ENCODE data around the gene EEF1G. TPM values are rescaled to one million over a fixed set of nuclear protein-coding genes. Genes with fewer than 3 reads are reported as not detected.
A peak's percentile ranks its signal among the peaks of the same experiment; 100 is the strongest.

EEF1G gene
- total RNA-seq, 1 experiment from 2014 or later = 2,004 TPM

DNA sequence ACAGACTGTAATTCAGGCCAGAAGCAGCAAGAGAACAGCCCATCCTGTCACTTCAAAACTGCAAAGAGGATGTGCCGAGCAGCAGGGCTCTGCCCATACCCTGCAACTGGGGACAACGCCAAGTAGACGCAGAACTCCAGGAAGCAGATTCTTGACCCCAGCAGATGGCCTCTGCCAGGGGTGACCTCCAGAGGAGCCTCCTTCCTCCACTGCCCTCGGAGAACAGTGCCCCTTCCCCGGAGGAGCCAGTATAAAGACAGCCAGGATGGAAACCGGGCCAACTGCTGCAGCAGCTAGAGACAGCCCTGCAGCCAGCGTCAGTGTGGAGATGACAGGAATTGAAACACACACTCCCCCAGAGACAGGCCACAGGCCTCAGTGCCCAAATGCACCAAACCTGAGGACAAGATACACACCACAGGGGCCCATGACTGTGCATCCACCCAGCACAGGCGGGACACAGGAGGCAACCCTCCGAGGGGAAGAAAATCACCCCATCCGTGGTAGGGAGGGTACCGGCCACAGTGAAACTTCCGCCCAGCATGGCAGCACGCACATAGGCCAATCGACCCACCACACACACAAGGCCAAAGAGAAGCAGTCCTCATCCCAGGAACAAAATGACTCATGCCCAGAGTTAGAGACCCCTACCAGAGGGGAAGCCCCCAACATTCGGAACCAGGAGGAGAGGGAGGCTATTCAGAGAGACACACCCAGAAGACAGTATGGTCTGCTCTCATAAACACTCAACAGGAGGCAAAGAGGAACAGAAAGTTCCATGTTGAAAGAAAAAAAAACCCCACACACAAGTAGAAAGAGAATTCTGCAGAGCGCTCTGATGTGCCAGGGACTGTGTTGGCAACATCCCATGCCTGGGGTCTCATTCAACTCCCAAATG is 32.6 kb downstream of the EEF1G start:
- peaks cover 49% of the 10 kb centered on the region for H3K4me1 ChIP-seq
- intact Hi-C loops (cut with micrococcal nuclease; ENCODE audit: unreplicated experiment) = no loop called here
- no TSS peak for BruUV-seq (replicated peaks)

DNA sequence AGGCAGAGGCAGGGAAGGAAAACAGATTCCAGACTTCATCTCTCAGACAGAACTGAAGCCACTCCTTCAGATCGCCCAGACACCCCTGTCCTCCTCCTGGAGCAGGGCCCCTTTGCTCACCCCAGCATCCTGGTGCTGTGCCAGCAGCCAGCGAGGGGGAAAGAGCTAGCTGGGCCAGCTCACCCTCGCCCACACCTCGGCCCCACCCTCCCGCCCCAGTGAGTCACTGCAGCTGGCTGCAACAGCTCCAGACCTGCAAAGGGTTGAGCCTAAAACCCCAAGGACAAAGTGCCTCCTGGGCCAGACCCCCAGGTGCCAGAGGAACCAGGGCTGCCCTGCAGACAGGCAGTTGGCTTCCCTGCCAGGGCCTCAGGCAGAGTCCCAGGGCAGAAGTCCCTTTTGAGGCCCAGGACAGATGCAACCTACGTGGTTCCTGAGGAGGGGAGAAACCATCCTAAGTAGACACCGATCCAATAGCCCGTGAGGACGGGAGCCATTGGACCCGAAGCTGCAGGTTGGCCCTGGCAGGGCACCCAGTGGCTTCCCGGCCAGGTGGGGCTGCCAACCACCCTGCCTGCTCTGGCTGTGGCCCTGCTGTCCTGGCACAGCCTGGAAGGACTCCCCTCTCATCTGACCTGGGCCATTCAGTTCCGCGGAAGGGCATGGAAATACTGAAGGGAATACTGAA is 34.3 kb downstream of the EEF1G start:
- Histone ChIP-seq H3K4me1 (peaks cover 46% of the 10 kb centered on the region), H3K9me3 (no peaks in the 10 kb centered on the region), H3K36me3 (ENCODE audit: control insufficient read depth, insufficient read depth, low read length) (peaks cover 9% of the 10 kb centered on the region), H3K27me3 (replicated peaks; ENCODE audit: control insufficient read depth, insufficient read depth, low read length) (no peaks in the 10 kb centered on the region), H3K4me3 (ENCODE audit: low read depth, low read length) (no peak overlapping the region)
- TF ChIP-seq, protein P1, sequence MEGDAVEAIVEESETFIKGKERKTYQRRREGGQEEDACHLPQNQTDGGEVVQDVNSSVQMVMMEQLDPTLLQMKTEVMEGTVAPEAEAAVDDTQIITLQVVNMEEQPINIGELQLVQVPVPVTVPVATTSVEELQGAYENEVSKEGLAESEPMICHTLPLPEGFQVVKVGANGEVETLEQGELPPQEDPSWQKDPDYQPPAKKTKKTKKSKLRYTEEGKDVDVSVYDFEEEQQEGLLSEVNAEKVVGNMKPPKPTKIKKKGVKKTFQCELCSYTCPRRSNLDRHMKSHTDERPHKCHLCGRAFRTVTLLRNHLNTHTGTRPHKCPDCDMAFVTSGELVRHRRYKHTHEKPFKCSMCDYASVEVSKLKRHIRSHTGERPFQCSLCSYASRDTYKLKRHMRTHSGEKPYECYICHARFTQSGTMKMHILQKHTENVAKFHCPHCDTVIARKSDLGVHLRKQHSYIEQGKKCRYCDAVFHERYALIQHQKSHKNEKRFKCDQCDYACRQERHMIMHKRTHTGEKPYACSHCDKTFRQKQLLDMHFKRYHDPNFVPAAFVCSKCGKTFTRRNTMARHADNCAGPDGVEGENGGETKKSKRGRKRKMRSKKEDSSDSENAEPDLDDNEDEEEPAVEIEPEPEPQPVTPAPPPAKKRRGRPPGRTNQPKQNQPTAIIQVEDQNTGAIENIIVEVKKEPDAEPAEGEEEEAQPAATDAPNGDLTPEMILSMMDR (IDR thresholded peaks at IDR 0.05; ENCODE audit: insufficient read depth in 1 of 2, low read depth in 1 of 2, low read length in 1 of 2, severe bottlenecking in 1 of 2, unreplicated experiment in 1 of 2) = no peak
- H3K4me3 Mint-ChIP-seq (ENCODE audit: unreplicated experiment) = no peak overlapping the region
- intact Hi-C loops (cut with micrococcal nuclease; ENCODE audit: unreplicated experiment) = no loop called here
- no TSS peak for BruUV-seq (replicated peaks)
- CTCF ChIA-PET = interaction anchor here (1.3 to 1.6 kb wide), 2 partner anchors 21 to 147 kb away, joined by 3 read pairs; no protein-coding TSS in a partner anchor
- POLR2A ChIA-PET = no interaction called here
- H3K27me3 Mint-ChIP-seq (ENCODE audit: insufficient read depth, unreplicated experiment) = no peaks in the 10 kb centered on the region
- no peak for DNase-seq
- H3K36me3 Mint-ChIP-seq (ENCODE audit: insufficient read depth, unreplicated experiment) = peaks cover 78% of the 10 kb centered on the region
- no peak overlapping the region for H3K27ac Mint-ChIP-seq (ENCODE audit: unreplicated experiment)
- H3K9me3 Mint-ChIP-seq (ENCODE audit: unreplicated experiment) = peaks cover 7% of the 10 kb centered on the region
- H3K4me1 Mint-ChIP-seq (ENCODE audit: low read depth, unreplicated experiment) = peaks cover 38% of the 10 kb centered on the region

More for the DNA sequence above, 32.6 kb downstream of the EEF1G start:
- DNase-seq = no peak
- ChIA-PET POLR2A (no interaction called here), CTCF (interaction anchor here (2.5 to 4.5 kb wide), 2 partner anchors 44 to 146 kb away, joined by 19 to 79 read pairs; no protein-coding TSS in a partner anchor)
- Mint-ChIP-seq H3K27me3 (ENCODE audit: insufficient read depth, unreplicated experiment) (no peaks in the 10 kb centered on the region), H3K36me3 (ENCODE audit: insufficient read depth, unreplicated experiment) (peaks cover 72% of the 10 kb centered on the region), H3K4me3 (ENCODE audit: unreplicated experiment) (peak overlapping the region; percentile 100), H3K27ac (ENCODE audit: unreplicated experiment) (peak overlapping the region; percentile 97), H3K4me1 (ENCODE audit: low read depth, unreplicated experiment) (peaks cover 34% of the 10 kb centered on the region), H3K9me3 (ENCODE audit: unreplicated experiment) (no peaks in the 10 kb centered on the region)
- TF ChIP-seq, protein P1 (IDR thresholded peaks at IDR 0.05; ENCODE audit: insufficient read depth in 1 of 2, low read depth in 1 of 2, low read length in 1 of 2, severe bottlenecking in 1 of 2, unreplicated experiment in 1 of 2) = no peak
- Histone ChIP-seq H3K36me3 (ENCODE audit: control insufficient read depth, insufficient read depth, low read length) (peaks cover 2% of the 10 kb centered on the region), H3K9me3 (no peaks in the 10 kb centered on the region), H3K27me3 (replicated peaks; ENCODE audit: control insufficient read depth, insufficient read depth, low read length) (no peaks in the 10 kb centered on the region), H3K4me3 (ENCODE audit: low read depth, low read length) (no peak overlapping the region)

DNA sequence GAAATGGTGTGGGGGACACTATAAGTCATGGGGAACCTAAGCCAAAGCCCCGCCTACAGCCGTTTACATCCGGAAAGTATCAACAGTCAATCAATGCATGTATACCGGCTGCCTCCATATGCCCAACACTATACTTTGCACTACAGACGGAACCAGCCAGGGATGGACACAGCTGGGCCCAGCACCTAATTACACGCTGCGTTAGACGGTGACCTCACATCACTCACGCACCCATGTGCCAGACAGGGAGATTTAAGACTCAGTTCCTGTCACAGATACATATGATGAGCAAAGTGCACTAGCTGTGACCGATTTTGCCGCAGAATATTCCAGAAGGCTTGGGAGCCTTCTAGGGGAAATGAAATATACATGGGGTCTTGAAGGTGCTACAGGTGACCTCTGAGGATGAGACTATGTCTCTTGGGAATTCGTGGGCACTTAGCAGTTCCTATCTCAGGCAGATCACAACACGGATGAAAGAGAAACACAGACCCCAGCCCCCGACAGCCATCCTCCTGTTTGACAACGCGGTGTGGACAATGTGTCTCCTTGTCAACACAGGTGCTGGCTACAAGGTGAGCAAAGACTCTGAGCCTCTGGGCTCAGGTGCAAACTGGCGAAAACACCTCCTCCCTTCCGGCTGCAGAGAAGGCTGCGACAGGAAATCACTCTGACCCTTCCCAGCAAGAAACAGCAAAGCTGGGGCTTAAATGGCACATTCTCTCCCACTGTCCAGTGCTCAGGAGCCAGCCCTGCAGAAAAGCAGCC is 35.0 kb downstream of the EEF1G start:
- H3K4me3 Mint-ChIP-seq (ENCODE audit: unreplicated experiment) = no peak overlapping the region
- peaks cover 15% of the 10 kb centered on the region for H3K9me3 Mint-ChIP-seq (ENCODE audit: unreplicated experiment)
- no peak overlapping the region for H3K27ac Mint-ChIP-seq (ENCODE audit: unreplicated experiment)
- H3K9me3 ChIP-seq = no peaks in the 10 kb centered on the region
- no peak for DNase-seq
- intact Hi-C loops (cut with micrococcal nuclease; ENCODE audit: unreplicated experiment) = no loop called here
- H3K27me3 Mint-ChIP-seq (ENCODE audit: insufficient read depth, unreplicated experiment) = no peaks in the 10 kb centered on the region
- TF ChIP-seq, protein P1 (IDR thresholded peaks at IDR 0.05; ENCODE audit: insufficient read depth in 1 of 2, low read depth in 1 of 2, low read length in 1 of 2, severe bottlenecking in 1 of 2, unreplicated experiment in 1 of 2) = no peak
- no TSS peak for BruUV-seq (replicated peaks)
- H3K36me3 ChIP-seq (ENCODE audit: control insufficient read depth, insufficient read depth, low read length) = peaks cover 10% of the 10 kb centered on the region
- H3K27me3 ChIP-seq (replicated peaks; ENCODE audit: control insufficient read depth, insufficient read depth, low read length) = no peaks in the 10 kb centered on the region
- no peak overlapping the region for H3K4me3 ChIP-seq (ENCODE audit: low read depth, low read length)
- ChIA-PET POLR2A (no interaction called here), CTCF (interaction anchor here (1.3 to 1.6 kb wide), 2 partner anchors 22 to 146 kb away, joined by 3 read pairs; no protein-coding TSS in a partner anchor)
- H3K4me1 ChIP-seq = peaks cover 39% of the 10 kb centered on the region
- peaks cover 33% of the 10 kb centered on the region for H3K4me1 Mint-ChIP-seq (ENCODE audit: low read depth, unreplicated experiment)
- peaks cover 78% of the 10 kb centered on the region for H3K36me3 Mint-ChIP-seq (ENCODE audit: insufficient read depth, unreplicated experiment)

Data from Caco-2 (cell line).